ENCODE data around the gene ARHGEF18. TPM values are rescaled to one million over a fixed set of nuclear protein-coding genes. Genes with fewer than 3 reads are reported as not detected.
"Not testable (repeated sequence)": the region's sequence is repeated elsewhere in the genome, so short reads cannot be mapped to it uniquely, and the experiment has no call there.

Gene ARHGEF18
- total RNA-seq (2014; rRNA removed; shearing (Covaris generic); ENCODE audit: low replicate concordance) = 9.4 and 21.8 TPM in 2 replicates

- H3K36me3 ChIP-seq (ENCODE audit: insufficient read depth, low read length) = no peaks in the 10 kb centered on the region
- peaks cover 18% of the 10 kb centered on the region for H3K4me1 ChIP-seq (ENCODE audit: low read length)
- 0 out of 2 replicates have a peak, but pooled peaks cover 3% of the 10 kb centered on the region for H4K20me1 ChIP-seq (ENCODE audit: insufficient read depth, low read depth, low read length)
- peak within 1 kb of the TSS; percentile 35 for H3K4me2 ChIP-seq (ENCODE audit: low read depth, low read length, poor library complexity, severe bottlenecking)
- no peak within 1 kb of the TSS for H3K27ac ChIP-seq (ENCODE audit: low read length)
- no peaks in the 10 kb centered on the region for H3K9me2 ChIP-seq (replicated peaks; ENCODE audit: insufficient read depth, low read length)
- no peaks in the 10 kb centered on the region for H3K9me3 ChIP-seq (ENCODE audit: low read length)
- H2AFZ ChIP-seq (ENCODE audit: low read length) = peak within 1 kb of the TSS; percentile 63
- H3K9ac ChIP-seq (ENCODE audit: low read length) = peak within 1 kb of the TSS; percentile 18; the same call in 1 of the 2 replicates
- no peaks in the 10 kb centered on the region for H3K27me3 ChIP-seq (ENCODE audit: low read length)
- DNase-seq = peak; percentile 66
- H3K4me3 ChIP-seq (ENCODE audit: low read length) = no peak within 1 kb of the TSS
- no peaks in the 10 kb centered on the region for H3K79me2 ChIP-seq (ENCODE audit: low read length)
Observed at GRCh38 chr19:7348587-7349230, at the start of gene ARHGEF18. ARHGEF18 (plus strand) TSS chr19:7348937; CDS start chr19:7362891, 13,954 bp downstream.

- H3K9ac ChIP-seq (ENCODE audit: low read length) = no peak overlapping the region
- H3K4me3 ChIP-seq (ENCODE audit: low read length) = no peak overlapping the region
- no peaks in the 10 kb centered on the region for H3K9me2 ChIP-seq (replicated peaks; ENCODE audit: insufficient read depth, low read length)
- no peak for DNase-seq
- H3K79me2 ChIP-seq (ENCODE audit: low read length) = no peaks in the 10 kb centered on the region
- no peaks in the 10 kb centered on the region for H3K9me3 ChIP-seq (ENCODE audit: low read length)
- no peak overlapping the region for H2AFZ ChIP-seq (ENCODE audit: low read length)
- no peaks in the 10 kb centered on the region for H3K27me3 ChIP-seq (ENCODE audit: low read length)
- no peak overlapping the region for H3K27ac ChIP-seq (ENCODE audit: low read length)
- H3K36me3 ChIP-seq (ENCODE audit: insufficient read depth, low read length) = no peaks in the 10 kb centered on the region
- no peaks in the 10 kb centered on the region; the same call in 1 of the 2 replicates for H3K4me1 ChIP-seq (ENCODE audit: low read length)
- H3K4me2 ChIP-seq (ENCODE audit: low read depth, low read length, poor library complexity, severe bottlenecking) = no peak overlapping the region
- no peaks in the 10 kb centered on the region for H4K20me1 ChIP-seq (ENCODE audit: insufficient read depth, low read depth, low read length)
Observed at GRCh38 chr19:7301525-7301924, 47.2 kb upstream of the ARHGEF18 start.

- H3K9ac ChIP-seq (ENCODE audit: low read length) = no peak overlapping the region
- H3K9me3 ChIP-seq (ENCODE audit: low read length) = no peaks in the 10 kb centered on the region
- H3K79me2 ChIP-seq (ENCODE audit: low read length) = no peaks in the 10 kb centered on the region
- H2AFZ ChIP-seq (ENCODE audit: low read length) = no peak overlapping the region
- H3K4me2 ChIP-seq (ENCODE audit: low read depth, low read length, poor library complexity, severe bottlenecking) = no peak overlapping the region
- no peaks in the 10 kb centered on the region; the same call in 1 of the 2 replicates for H3K4me1 ChIP-seq (ENCODE audit: low read length)
- no peak overlapping the region for H3K27ac ChIP-seq (ENCODE audit: low read length)
- no peaks in the 10 kb centered on the region for H3K27me3 ChIP-seq (ENCODE audit: low read length)
- H3K9me2 ChIP-seq (replicated peaks; ENCODE audit: insufficient read depth, low read length) = no peaks in the 10 kb centered on the region
- H3K36me3 ChIP-seq (ENCODE audit: insufficient read depth, low read length) = no peaks in the 10 kb centered on the region
- H4K20me1 ChIP-seq (ENCODE audit: insufficient read depth, low read depth, low read length) = no peaks in the 10 kb centered on the region
- H3K4me3 ChIP-seq (ENCODE audit: low read length) = no peak overlapping the region
- DNase-seq = no peak
Observed at GRCh38 chr19:7303470-7303869, 45.3 kb upstream of the ARHGEF18 start.

- H4K20me1 ChIP-seq (ENCODE audit: insufficient read depth, low read depth, low read length) = no peaks in the 10 kb centered on the region
- H2AFZ ChIP-seq (ENCODE audit: low read length) = no peak overlapping the region
- H3K4me1 ChIP-seq (ENCODE audit: low read length) = no peaks in the 10 kb centered on the region; the same call in 1 of the 2 replicates
- H3K9me2 ChIP-seq (replicated peaks; ENCODE audit: insufficient read depth, low read length) = no peaks in the 10 kb centered on the region
- DNase-seq = no peak
- no peak overlapping the region for H3K27ac ChIP-seq (ENCODE audit: low read length)
- H3K4me2 ChIP-seq (ENCODE audit: low read depth, low read length, poor library complexity, severe bottlenecking) = no peak overlapping the region
- no peak overlapping the region for H3K9ac ChIP-seq (ENCODE audit: low read length)
- no peaks in the 10 kb centered on the region for H3K79me2 ChIP-seq (ENCODE audit: low read length)
- H3K27me3 ChIP-seq (ENCODE audit: low read length) = no peaks in the 10 kb centered on the region
- H3K36me3 ChIP-seq (ENCODE audit: insufficient read depth, low read length) = no peaks in the 10 kb centered on the region
- H3K4me3 ChIP-seq (ENCODE audit: low read length) = no peak overlapping the region
- H3K9me3 ChIP-seq (ENCODE audit: low read length) = no peaks in the 10 kb centered on the region
Observed at GRCh38 chr19:7304200-7304599, 44.5 kb upstream of the ARHGEF18 start.

GRCh38 chr19:7307590-7308218, 41.0 kb upstream of the ARHGEF18 start:
- H3K4me1 ChIP-seq (ENCODE audit: low read length) = no peaks in the 10 kb centered on the region; the same call in 1 of the 2 replicates
- no peak overlapping the region for H3K9ac ChIP-seq (ENCODE audit: low read length)
- no peaks in the 10 kb centered on the region for H3K36me3 ChIP-seq (ENCODE audit: insufficient read depth, low read length)
- no peak for DNase-seq
- H3K4me2 ChIP-seq (ENCODE audit: low read depth, low read length, poor library complexity, severe bottlenecking) = no peak overlapping the region
- H3K27me3 ChIP-seq (ENCODE audit: low read length) = no peaks in the 10 kb centered on the region
- H3K79me2 ChIP-seq (ENCODE audit: low read length) = no peaks in the 10 kb centered on the region
- H3K9me2 ChIP-seq (replicated peaks; ENCODE audit: insufficient read depth, low read length) = no peaks in the 10 kb centered on the region
- no peak overlapping the region for H3K27ac ChIP-seq (ENCODE audit: low read length)
- H2AFZ ChIP-seq (ENCODE audit: low read length) = no peak overlapping the region
- H3K9me3 ChIP-seq (ENCODE audit: low read length) = no peaks in the 10 kb centered on the region
- no peak overlapping the region for H3K4me3 ChIP-seq (ENCODE audit: low read length)
- H4K20me1 ChIP-seq (ENCODE audit: insufficient read depth, low read depth, low read length) = no peaks in the 10 kb centered on the region

- H3K9me2 ChIP-seq (replicated peaks; ENCODE audit: insufficient read depth, low read length); H3K27ac ChIP-seq (ENCODE audit: low read length); H3K4me1 ChIP-seq (ENCODE audit: low read length); DNase-seq; H4K20me1 ChIP-seq (ENCODE audit: insufficient read depth, low read depth, low read length); H2AFZ ChIP-seq (ENCODE audit: low read length); H3K27me3 ChIP-seq (ENCODE audit: low read length); H3K9me3 ChIP-seq (ENCODE audit: low read length); H3K9ac ChIP-seq (ENCODE audit: low read length); H3K36me3 ChIP-seq (ENCODE audit: insufficient read depth, low read length); H3K4me2 ChIP-seq (ENCODE audit: low read depth, low read length, poor library complexity, severe bottlenecking); H3K4me3 ChIP-seq (ENCODE audit: low read length); H3K79me2 ChIP-seq (ENCODE audit: low read length): not testable (repeated sequence)
Observed at GRCh38 chr19:7308327-7308726, 40.4 kb upstream of the ARHGEF18 start.

GRCh38 chr19:7311911-7312310, 36.8 kb upstream of the ARHGEF18 start:
- no peaks in the 10 kb centered on the region for H3K27me3 ChIP-seq (ENCODE audit: low read length)
- no peaks in the 10 kb centered on the region for H3K9me3 ChIP-seq (ENCODE audit: low read length)
- no peaks in the 10 kb centered on the region for H3K4me1 ChIP-seq (ENCODE audit: low read length)
- no peaks in the 10 kb centered on the region for H3K9me2 ChIP-seq (replicated peaks; ENCODE audit: insufficient read depth, low read length)
- H2AFZ ChIP-seq (ENCODE audit: low read length) = no peak overlapping the region
- H3K9ac ChIP-seq (ENCODE audit: low read length) = no peak overlapping the region
- H4K20me1 ChIP-seq (ENCODE audit: insufficient read depth, low read depth, low read length) = no peaks in the 10 kb centered on the region
- H3K4me2 ChIP-seq (ENCODE audit: low read depth, low read length, poor library complexity, severe bottlenecking) = no peak overlapping the region
- H3K36me3 ChIP-seq (ENCODE audit: insufficient read depth, low read length) = no peaks in the 10 kb centered on the region
- no peak overlapping the region for H3K4me3 ChIP-seq (ENCODE audit: low read length)
- DNase-seq = no peak
- H3K27ac ChIP-seq (ENCODE audit: low read length) = no peak overlapping the region
- no peaks in the 10 kb centered on the region for H3K79me2 ChIP-seq (ENCODE audit: low read length)

GRCh38 chr19:7312816-7313215, 35.9 kb upstream of the ARHGEF18 start:
- Histone ChIP-seq H4K20me1 (ENCODE audit: insufficient read depth, low read depth, low read length) (no peaks in the 10 kb centered on the region), H3K9me3 (ENCODE audit: low read length) (no peaks in the 10 kb centered on the region), H2AFZ (ENCODE audit: low read length) (no peak overlapping the region), H3K79me2 (ENCODE audit: low read length) (no peaks in the 10 kb centered on the region), H3K27ac (ENCODE audit: low read length) (no peak overlapping the region), H3K27me3 (ENCODE audit: low read length) (no peaks in the 10 kb centered on the region), H3K4me1 (ENCODE audit: low read length) (no peaks in the 10 kb centered on the region), H3K9me2 (replicated peaks; ENCODE audit: insufficient read depth, low read length) (no peaks in the 10 kb centered on the region), H3K9ac (ENCODE audit: low read length) (no peak overlapping the region), H3K4me2 (ENCODE audit: low read depth, low read length, poor library complexity, severe bottlenecking) (no peak overlapping the region), H3K36me3 (ENCODE audit: insufficient read depth, low read length) (no peaks in the 10 kb centered on the region), H3K4me3 (ENCODE audit: low read length) (no peak overlapping the region)
- DNase-seq = no peak

Data from Karpas-422 (cell line).